GM06990 (cell line): Measurements from ENCODE around the gene LYAR.

ENCODE experiments used
- DNase-seq: peaks from one replicate; pipeline ENCODE4 v3.0.0-alpha.2; 2011; ENCODE audit not compliant: insufficient read length; ENCODE audit errors: extremely low read depth
- H3K27me3 ChIP-seq: replicated peaks from 2 replicates; pipeline ENCODE4 v1.6.0; 2011; ENCODE audit warnings: low read length; ENCODE audit not compliant: control insufficient read depth, insufficient read depth
- H3K36me3 ChIP-seq: 2 replicates; pipeline ENCODE4 v1.5.1; 2011; ENCODE audit warnings: low read length; ENCODE audit not compliant: control insufficient read depth, insufficient read depth
- H3K4me3 ChIP-seq: replicated peaks from 2 replicates; pipeline ENCODE4 v1.5.1; 2011; ENCODE audit warnings: low read depth, mild to moderate bottlenecking, control low read depth, low read length
- CTCF ChIP-seq: IDR thresholded peaks from 2 replicates; pipeline ENCODE4 v1.5.1; 2011; ENCODE audit warnings: low read length, control low read depth, mild to moderate bottlenecking, inconsistent platforms; ENCODE audit not compliant: insufficient read depth, poor library complexity, severe bottlenecking

Gene LYAR

GRCh38 chr4:4332529-4332928 is 42.6 kb upstream of the LYAR start:
- no peak for DNase-seq
- TF ChIP-seq CTCF, result no peak
- Histone ChIP-seq H3K27me3 (no peaks in the 10 kb centered on the region), H3K36me3 (no peaks in the 10 kb centered on the region), H3K4me3 (no peak overlapping the region)

- Histone ChIP-seq H3K4me3 (no peak overlapping the region), H3K27me3 (no peaks in the 10 kb centered on the region), H3K36me3 (no peaks in the 10 kb centered on the region)
- no peak for DNase-seq
- no peak for TF ChIP-seq CTCF
These were observed 40.8 kb upstream of the LYAR start for GRCh38 chr4:4330794-4331193.

- no peaks in the 10 kb centered on the region for H3K36me3 ChIP-seq
- no peaks in the 10 kb centered on the region for H3K27me3 ChIP-seq
- no peak for DNase-seq
- no peak overlapping the region for H3K4me3 ChIP-seq
- no peak for TF ChIP-seq CTCF
These were observed 39.5 kb upstream of the LYAR start for GRCh38 chr4:4329496-4329895.

GRCh38 chr4:4328840-4329239 is 38.9 kb upstream of the LYAR start:
- no peak for DNase-seq
- TF ChIP-seq CTCF, result no peak
- no peak overlapping the region for H3K4me3 ChIP-seq
- no peaks in the 10 kb centered on the region for H3K27me3 ChIP-seq
- no peaks in the 10 kb centered on the region for H3K36me3 ChIP-seq

- H3K36me3 ChIP-seq, result no peaks in the 10 kb centered on the region
- no peak for TF ChIP-seq CTCF
- no peak overlapping the region for H3K4me3 ChIP-seq
- no peak for DNase-seq
- no peaks in the 10 kb centered on the region for H3K27me3 ChIP-seq
These were observed 38.3 kb upstream of the LYAR start for GRCh38 chr4:4328206-4328605.

GRCh38 chr4:4327652-4328121 is 37.7 kb upstream of the LYAR start:
- Histone ChIP-seq H3K4me3 (no peak overlapping the region), H3K36me3 (no peaks in the 10 kb centered on the region), H3K27me3 (no peaks in the 10 kb centered on the region)
- no peak for DNase-seq
- peak; percentile 39 for TF ChIP-seq CTCF
